OCI-LY3 (cell line): ENCODE results near the gene ABCA2.
A peak's percentile ranks its signal among the peaks of the same experiment; 100 is the strongest.

Experiments used
- H2AFZ ChIP-seq: fragments of 200-600, 300-600 bp; shearing (Covaris generic); 2 replicates; pipeline ENCODE4 v1.6.0; 2014; ENCODE audit warnings: antibody characterized with exemption, low read depth, low read length
- H3K27ac ChIP-seq: fragments of 200-600, 300-600 bp; sonication (generic); 2 replicates; pipeline ENCODE4 v1.5.1; 2014; ENCODE audit warnings: mild to moderate bottlenecking, low read length, moderate library complexity, mixed read lengths
- H3K27me3 ChIP-seq: fragments of 200-600, 300-600 bp; sonication (generic); 2 replicates; pipeline ENCODE4 v1.6.1; 2014; ENCODE audit warnings: low read depth, low read length, mixed read lengths
- H3K36me3 ChIP-seq: fragments of 200-600, 300-600 bp; sonication (generic); replicated peaks from 2 replicates; pipeline ENCODE3; 2014; ENCODE audit warnings: low read depth, low read length, mixed read lengths
- H3K4me1 ChIP-seq: fragments of 300-600, 200-600 bp; sonication (generic); 2 replicates; pipeline ENCODE4 v1.6.1; 2014; ENCODE audit warnings: low read length, mixed read lengths
- H3K4me2 ChIP-seq: fragments of 200-600, 300-600 bp; sonication (generic); 2 replicates; pipeline ENCODE4 v1.6.1; 2014; ENCODE audit warnings: low read length, mixed read lengths
- H3K4me3 ChIP-seq: fragments of 300-600, 200-600 bp; sonication (generic); 2 replicates; pipeline ENCODE4 v1.5.1; 2014; ENCODE audit warnings: antibody characterized with exemption, mild to moderate bottlenecking, low read length, moderate library complexity
- H3K79me2 ChIP-seq: fragments of 300-600, 200-600 bp; shearing (Covaris generic); 2 replicates; pipeline ENCODE4 v1.6.1; 2014; ENCODE audit warnings: mild to moderate bottlenecking, low read length, mixed read lengths
- H3K9ac ChIP-seq: fragments of 300-600, 200-600 bp; shearing (Covaris generic); 2 replicates; pipeline ENCODE4 v1.6.0; 2014; ENCODE audit warnings: mild to moderate bottlenecking, low read length, moderate library complexity
- H3K9me3 ChIP-seq: fragments of 200-600, 300-600 bp; shearing (Covaris generic); 2 replicates; pipeline ENCODE4 v1.6.1; 2014; ENCODE audit warnings: low read length, mixed read lengths; ENCODE audit not compliant: insufficient read depth
- H4K20me1 ChIP-seq: fragments of 200-600, 300-600 bp; sonication (generic); 2 replicates; pipeline ENCODE4 v1.6.1; 2016; ENCODE audit warnings: low read length, mixed read lengths; ENCODE audit not compliant: insufficient read depth
- CTCF ChIP-seq: fragments of 200-600, 300-600 bp; sonication (generic); IDR thresholded peaks from 2 replicates; pipeline ENCODE4 v1.5.1; 2014; ENCODE audit warnings: antibody characterized with exemption, low read length, low read depth
- EZH2phosphoT487 ChIP-seq: fragments of 200-600 bp; shearing (Covaris generic); IDR thresholded peaks from 2 replicates; pipeline ENCODE4 v1.6.1; 2018; ENCODE audit warnings: antibody characterized with exemption, mixed run types, low read depth

Gene ABCA2

GRCh38 chr9:137075275-137075775 lies 47.3 kb upstream of the ABCA2 start:
- peaks cover 20% of the 10 kb centered on the region for H3K36me3 ChIP-seq
- H3K4me3 ChIP-seq, result no peak overlapping the region
- H3K27ac ChIP-seq, result no peak overlapping the region
- peaks cover 10% of the 10 kb centered on the region for H3K79me2 ChIP-seq
- H3K9me3 ChIP-seq, result no peaks in the 10 kb centered on the region
- H3K4me2 ChIP-seq, result no peak overlapping the region
- no peak overlapping the region for H2AFZ ChIP-seq
- H3K27me3 ChIP-seq, result no peaks in the 10 kb centered on the region
- H3K9ac ChIP-seq, result no peak overlapping the region
- no peak for TF ChIP-seq CTCF
- no peak for TF ChIP-seq EZH2phosphoT487
- peaks cover 19% of the 10 kb centered on the region for H4K20me1 ChIP-seq
- H3K4me1 ChIP-seq, result peaks cover 19% of the 10 kb centered on the region

- Histone ChIP-seq H3K9me3 (no peaks in the 10 kb centered on the region), H3K4me2 (no peak overlapping the region), H3K27ac (no peak overlapping the region), H3K36me3 (peaks cover 15% of the 10 kb centered on the region), H3K4me1 (peaks cover 19% of the 10 kb centered on the region), H4K20me1 (peaks cover 16% of the 10 kb centered on the region), H3K4me3 (no peak overlapping the region), H3K79me2 (peaks cover 10% of the 10 kb centered on the region), H2AFZ (no peak overlapping the region), H3K9ac (no peak overlapping the region), H3K27me3 (no peaks in the 10 kb centered on the region)
- no peak for TF ChIP-seq EZH2phosphoT487
- TF ChIP-seq CTCF, result no peak
Observed at GRCh38 chr9:137074657-137075274, 46.7 kb upstream of the ABCA2 start.

GRCh38 chr9:137073992-137074399 lies 46.0 kb upstream of the ABCA2 start:
- Histone ChIP-seq H3K36me3 (peaks cover 7% of the 10 kb centered on the region), H3K27ac (no peak overlapping the region), H3K4me1 (peaks cover 23% of the 10 kb centered on the region), H4K20me1 (peaks cover 15% of the 10 kb centered on the region), H3K9me3 (no peaks in the 10 kb centered on the region), H3K4me2 (no peak overlapping the region), H3K27me3 (no peaks in the 10 kb centered on the region), H3K9ac (no peak overlapping the region), H3K79me2 (peaks cover 18% of the 10 kb centered on the region), H3K4me3 (no peak overlapping the region), H2AFZ (no peak overlapping the region)
- TF ChIP-seq EZH2phosphoT487 (no peak), CTCF (no peak)

- TF ChIP-seq CTCF (no peak), EZH2phosphoT487 (no peak)
- Histone ChIP-seq H3K9me3 (no peaks in the 10 kb centered on the region), H3K4me3 (peak overlapping the region; percentile 93), H3K27ac (peak overlapping the region; percentile 62), H3K9ac (peak overlapping the region; percentile 95), H3K36me3 (no peaks in the 10 kb centered on the region), H2AFZ (no peak overlapping the region), H3K4me2 (peak overlapping the region; percentile 96), H4K20me1 (peaks cover 22% of the 10 kb centered on the region), H3K27me3 (no peaks in the 10 kb centered on the region), H3K79me2 (peaks cover 15% of the 10 kb centered on the region), H3K4me1 (peaks cover 23% of the 10 kb centered on the region)
Observed at GRCh38 chr9:137071282-137071681, 43.2 kb upstream of the ABCA2 start.
